Medulla oblongata (tissue), 1 donor: ENCODE data around the gene BST2.

Experiments
- DNase-seq: peaks from one replicate; pipeline ENCODE4 v3.0.0-alpha.2; 2015; ENCODE audit errors: extremely low spot score

Gene BST2

GRCh38 chr19:17419621-17420474 lies 14.4 kb upstream of the BST2 start, which contains the start of gene MVB12A:
MVB12A (plus strand) TSS chr19:17420047; CDS start chr19:17420136, 89 bp downstream.
- peak; percentile 99 for DNase-seq

DNA sequence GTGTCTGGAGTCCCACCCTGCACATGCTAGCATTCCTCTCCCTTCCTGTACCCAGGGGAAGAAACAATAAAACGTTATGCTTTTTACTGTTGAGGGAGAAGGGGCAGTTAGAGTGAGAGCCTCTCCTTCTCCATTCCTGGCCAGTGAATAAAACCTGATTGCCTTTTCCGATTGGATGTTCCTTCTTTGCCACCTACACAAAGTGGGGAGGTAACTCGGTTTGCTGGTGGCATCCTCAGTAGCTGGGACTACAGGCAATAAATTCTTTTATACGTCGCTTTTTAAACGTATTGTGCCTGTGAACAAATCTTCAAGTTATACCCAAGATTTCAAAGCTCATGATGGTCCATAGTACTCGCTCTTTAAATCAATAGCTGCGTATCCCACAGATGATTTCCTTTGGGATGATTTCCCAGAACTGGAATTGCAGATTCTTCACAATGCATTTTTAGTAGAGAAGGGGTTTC lies 13.8 kb upstream of the BST2 start:
- DNase-seq = peak; percentile 22

GRCh38 chr19:17418710-17419109 lies 13.3 kb upstream of the BST2 start:
- no peak for DNase-seq

DNA sequence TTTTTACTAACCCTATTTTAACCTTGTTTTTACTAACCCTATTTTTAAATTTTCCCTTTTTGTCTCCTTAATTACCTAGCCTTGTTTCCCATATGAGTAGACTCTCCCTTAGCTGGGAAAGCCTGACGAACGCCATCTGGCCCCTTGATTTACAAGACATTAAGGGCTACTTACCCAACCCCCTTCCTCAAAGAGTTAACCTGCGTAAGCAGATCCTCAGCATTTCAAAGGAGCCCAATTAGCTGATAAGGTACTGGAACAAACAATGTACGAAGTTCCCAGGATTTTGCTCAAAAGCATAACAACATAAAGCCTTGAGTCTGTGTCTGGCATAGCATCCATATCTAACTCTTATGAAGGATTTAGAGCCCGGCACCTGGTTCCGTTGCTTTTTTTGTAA lies 9.7 kb upstream of the BST2 start:
- DNase-seq = no peak

DNA sequence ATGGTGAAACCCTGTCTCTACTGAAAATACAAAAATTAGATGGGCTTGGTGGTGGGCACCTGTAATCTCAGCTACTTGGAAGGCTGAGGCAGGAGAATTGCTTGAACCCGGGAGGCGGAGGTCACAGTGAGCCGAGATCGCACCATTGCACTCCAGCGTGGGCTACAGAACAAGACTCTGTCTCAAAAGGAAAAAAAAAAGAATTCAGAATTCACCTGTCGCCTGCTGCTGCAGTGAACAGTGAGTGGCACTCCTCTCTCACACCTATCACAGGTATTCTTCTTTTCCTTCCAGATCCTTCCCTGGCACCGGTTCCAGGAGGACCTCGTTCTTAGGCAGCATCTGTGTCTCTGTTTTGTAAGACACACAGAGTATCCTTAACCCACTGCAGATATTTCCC lies 8.7 kb upstream of the BST2 start:
- DNase-seq = no peak

GRCh38 chr19:17411801-17412200 lies 6.4 kb upstream of the BST2 start:
- no peak for DNase-seq

GRCh38 chr19:17409990-17410389 lies 4.6 kb upstream of the BST2 start:
- no peak for DNase-seq

DNA sequence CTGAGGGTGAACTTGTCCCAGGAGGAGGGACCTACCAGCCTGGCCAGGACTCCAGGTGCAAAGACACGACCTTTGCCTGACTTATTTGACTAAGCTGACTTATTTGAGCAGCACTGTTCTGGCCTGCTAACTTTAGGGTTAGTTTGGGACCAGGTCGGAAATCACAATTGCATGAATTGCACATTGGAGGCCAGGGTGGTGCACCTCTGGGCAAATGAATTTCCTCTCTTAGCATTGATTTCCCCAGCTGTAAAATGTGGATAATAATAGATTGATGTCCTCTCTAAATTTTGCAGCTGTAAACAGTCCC lies 1.4 kb upstream of the BST2 start:
- DNase-seq = no peak

- DNase-seq = peak; percentile 49
Observed at GRCh38 chr19:17406046-17406886, 836 bp upstream of the BST2 start.

DNA sequence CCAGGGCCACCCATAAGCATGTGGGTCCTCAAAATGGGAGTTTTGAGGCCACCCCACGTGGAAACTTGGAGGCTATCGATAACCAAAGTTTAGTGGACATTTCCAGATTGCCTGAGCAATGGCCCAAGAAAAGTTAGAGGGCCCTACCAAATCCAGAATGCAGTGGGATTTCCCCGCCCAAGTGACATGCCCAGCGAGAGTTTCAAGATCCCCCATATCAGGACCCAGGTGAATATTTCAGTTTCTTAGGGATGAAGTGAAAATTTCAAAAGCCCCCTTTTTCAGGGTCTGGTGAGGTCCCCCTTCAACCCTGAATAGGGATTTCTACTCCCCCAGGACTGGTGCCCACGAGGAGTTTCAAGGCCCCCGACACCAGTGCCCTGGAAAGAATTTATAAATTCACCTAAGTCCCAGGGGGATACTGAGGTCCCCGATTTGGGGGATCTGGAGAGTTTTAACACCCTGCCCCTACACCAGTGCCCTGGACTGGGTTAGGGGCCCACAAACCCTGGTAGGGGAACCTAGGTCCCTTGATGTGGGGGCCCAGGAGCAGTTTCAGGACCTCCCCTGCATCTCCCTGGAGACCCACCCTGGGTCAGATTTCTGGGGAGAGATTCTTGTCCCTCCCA lies 695 bp downstream of the BST2 start:
- no peak for DNase-seq

DNA sequence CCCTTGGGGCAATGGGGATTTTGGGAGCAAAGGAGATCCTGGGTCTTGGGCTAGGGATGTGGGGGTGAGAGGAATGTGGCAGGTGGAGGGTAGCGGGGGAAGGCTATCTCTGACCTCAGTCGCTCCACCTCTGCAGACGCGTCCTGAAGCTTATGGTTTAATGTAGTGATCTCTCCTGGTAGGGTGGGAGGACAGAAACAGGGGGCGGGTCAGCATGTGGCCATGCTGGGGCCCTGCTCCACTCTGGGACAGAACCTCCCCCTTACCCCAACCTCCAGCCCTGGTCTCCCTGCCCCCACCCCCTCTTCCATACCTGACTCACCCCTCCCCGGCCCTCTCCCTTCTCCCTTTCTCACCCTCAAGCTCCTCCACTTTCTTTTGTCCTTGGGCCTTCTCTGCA lies 1.4 kb downstream of the BST2 start:
- no peak for DNase-seq

DNA sequence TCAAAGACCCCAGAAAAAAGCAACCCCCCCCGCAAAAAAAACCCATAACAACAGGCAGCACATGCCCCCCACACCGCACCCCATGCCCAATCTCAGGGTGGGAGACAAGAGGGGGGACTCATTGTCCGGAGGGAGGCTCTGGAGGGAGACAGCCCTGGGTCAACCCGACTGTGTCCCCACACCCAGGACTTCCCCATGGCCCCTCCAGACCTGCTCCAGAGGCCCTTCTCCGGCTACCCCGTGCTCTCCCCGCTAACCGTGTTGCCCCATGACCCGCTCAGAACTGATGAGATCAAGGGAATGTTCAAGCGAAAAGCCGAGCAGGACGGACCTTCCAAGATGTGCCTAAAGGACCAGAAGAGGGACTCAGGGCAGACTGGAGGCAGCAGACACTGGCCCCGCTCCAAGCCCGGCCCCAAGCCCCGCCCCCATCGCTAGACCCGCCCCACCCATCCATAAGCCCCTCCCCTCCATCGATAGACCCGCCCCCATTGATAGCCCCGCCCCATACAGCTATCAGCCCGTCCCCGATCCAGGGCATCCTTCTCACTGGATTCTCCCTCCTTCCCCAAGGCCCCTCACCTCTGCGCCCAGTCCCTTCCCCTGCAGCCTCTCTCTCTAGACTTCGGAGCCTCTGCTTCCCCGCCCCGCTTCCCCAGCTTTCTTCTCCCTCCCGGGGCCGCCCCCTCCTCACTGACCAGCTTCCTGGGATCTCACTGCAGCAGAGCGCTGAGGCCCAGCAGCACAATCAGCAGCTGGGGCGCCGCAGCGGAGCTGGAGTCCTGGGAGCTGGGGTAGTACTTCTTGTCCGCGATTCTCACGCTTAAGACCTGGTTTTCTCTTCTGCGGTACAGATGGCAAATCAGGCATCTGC lies 2.2 kb downstream of the BST2 start:
- DNase-seq = no peak

DNA sequence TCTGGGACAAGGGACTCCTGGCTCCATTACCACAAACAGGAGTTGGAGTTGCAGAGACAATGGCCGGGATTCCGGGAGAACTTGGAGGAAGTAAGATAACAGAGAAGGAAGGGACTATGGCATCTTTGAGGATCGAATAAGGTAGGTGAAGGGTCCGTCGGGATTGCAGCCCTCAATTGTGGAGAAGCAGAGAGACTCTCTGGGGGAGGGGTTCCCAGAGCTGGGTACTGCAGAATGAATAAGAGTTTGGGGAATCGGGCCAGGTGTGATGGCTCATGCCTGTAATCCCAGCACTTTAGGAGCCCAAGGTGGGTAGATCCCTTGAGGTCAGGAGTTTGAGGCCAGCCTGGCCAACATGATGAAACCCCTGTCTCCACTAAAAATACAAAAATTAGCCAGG lies 3.8 kb downstream of the BST2 start:
- no peak for DNase-seq

DNA sequence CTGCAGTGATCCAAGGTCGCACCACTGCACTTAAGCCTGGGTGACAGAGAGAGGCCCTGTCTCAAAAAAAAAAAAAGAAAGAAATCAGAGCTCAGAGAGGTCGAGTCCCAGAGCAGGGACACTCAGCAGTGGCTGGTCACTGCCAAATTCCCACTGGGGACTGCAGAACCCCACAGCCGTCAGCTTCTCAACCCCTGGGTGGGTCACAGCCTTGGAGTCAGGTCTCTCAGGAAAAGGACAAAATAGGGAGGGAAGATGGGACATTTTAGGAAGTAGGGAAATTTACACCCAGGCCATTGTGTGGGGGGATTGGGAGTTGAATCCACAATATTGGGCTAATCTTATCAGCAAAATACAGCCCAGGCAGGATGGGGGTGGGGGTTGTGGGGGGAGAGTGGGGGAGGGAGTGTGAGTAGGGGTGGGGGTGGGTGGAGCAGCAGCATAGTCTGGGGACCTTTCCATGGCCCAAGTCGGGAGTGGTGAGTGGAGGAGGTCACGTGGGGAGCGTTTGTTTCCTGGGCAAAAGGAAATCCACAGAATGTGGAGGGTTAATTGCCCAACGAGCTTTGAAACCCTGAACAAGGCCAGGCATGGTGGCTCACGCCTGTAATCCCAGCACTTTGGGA lies 6.4 kb downstream of the BST2 start:
- DNase-seq = no peak

DNA sequence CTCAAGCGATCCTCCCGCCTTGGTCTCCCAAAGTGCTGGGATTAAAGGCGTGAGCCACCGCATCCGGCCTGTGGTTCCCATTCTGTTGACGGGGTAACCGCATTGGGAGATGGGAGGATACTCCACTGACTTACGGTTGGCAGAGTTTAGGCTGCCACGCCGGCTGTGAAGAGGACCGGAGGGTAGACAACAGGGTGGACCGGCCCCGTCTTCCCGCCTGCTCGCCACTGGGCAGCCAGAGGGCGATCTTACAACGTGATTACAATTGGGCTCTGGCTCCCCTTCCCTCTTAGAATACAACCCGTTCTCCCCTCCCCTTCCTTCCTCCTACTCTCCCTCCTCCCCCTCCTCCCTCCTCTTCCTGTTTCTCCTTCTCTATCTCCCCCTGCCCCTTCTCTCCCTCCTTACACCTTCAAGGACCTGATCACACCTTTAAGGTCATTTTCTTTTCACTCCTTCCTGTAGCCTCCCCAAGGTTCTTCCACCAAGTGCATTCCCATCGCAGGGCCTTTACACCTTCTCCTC lies 10.5 kb downstream of the BST2 start:
- peak; percentile 50 for DNase-seq

GRCh38 chr19:17393914-17394313 lies 11.5 kb downstream of the BST2 start, which contains the start of gene CCDC194:
CCDC194 (minus strand) TSS chr19:17394196; CDS start chr19:17394158, 38 bp downstream.
- no peak for DNase-seq

DNA sequence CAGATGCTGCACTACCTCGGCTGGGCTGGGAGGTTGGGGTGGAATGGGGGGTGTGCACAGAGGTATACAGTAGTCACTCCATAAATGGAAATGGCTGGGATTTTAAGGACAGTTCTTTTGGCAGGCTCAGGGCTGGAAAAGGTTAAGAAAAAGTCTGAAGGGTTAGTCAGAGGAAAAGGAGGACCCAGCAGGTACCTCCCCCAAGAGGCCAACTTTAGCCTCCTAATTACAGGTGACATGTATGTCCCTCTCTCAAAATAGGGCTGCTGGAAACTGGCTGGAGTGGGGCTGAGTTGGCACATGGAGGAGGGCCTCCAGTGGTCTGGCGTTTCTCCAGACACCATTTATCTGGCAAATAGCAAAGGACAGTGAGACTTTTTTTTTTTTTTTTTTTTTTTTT lies 12.4 kb downstream of the BST2 start:
- DNase-seq = no peak

DNA sequence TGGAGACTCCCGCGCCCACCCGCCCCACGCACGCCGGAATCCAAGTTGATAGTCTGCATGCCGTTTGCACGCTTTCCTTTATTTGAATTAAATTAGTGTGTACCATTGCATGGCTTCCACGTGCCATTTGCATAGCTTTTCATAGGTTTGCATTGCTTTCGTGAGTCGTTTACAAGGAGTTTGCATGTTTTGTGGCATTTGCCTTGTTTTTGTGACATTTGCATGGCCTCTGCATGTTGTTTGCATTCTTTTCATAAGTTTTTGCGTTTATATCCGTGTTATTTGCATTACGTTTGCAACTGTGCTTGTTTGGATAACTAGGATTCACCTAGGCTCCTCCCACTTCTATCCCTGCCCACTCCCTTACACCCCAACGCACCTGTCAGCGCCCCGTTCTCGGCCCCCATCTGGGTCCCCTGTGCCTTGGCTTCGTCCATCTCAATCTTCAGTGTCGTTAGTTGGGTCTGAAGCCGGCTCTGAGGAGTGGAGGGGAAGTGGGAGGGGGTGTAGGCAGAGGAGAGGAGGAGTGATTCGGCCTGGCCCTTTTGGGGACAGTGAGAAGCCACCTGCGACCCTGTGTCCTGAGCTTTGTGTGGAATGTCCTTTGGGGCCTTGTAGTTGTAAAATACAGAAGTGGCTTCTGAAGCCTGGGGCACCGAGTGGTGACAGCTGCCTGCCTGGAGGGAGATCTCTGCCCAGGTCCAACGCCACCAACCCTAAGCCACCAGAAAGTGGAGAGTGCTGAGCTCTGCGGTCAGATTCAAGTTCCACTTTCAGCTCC lies 13.9 kb downstream of the BST2 start:
- DNase-seq = no peak

- peak; percentile 92 for DNase-seq
Observed at GRCh38 chr19:17390665-17391370, 14.6 kb downstream of the BST2 start.
